ENCODE data around the gene MAPK1IP1L. TPM values are rescaled to one million over a fixed set of nuclear protein-coding genes. Genes with fewer than 3 reads are reported as not detected.

The MAPK1IP1L gene
- total and polyA plus RNA-seq, 2 of the 8 experiments (the other 6 are each of a cell fraction or from before 2014, with no cell fraction given), result 111 to 228 TPM

DNA sequence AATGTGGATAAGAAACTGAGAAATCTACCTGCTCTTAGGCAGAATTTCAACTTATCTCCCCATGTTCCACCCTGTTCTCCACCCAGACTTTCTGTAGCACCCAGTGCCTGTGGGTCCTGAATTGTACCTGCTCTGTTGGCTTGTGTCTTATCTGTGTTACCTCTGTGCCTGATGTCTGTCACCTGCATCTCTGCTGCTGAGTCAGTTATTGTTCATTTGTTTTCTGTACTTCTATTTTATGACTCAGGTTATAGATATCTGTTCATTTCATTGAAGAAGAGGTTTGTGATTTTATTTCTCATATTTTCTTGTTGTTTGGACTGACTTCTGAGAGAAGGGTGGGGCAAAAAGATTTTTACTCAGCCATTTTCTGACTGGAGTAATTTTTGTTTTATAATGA is 12.7 kb upstream of the MAPK1IP1L start:
- POLR2A ChIA-PET (ENCODE audit: partially characterized antibody), result interaction anchor here (1.1 to 5.0 kb wide), 4 partner anchors 9 to 23 kb away, joined by 3 to 23 read pairs (median 8); partner anchors contain the start of genes MAPK1IP1L, SOCS4 and WDHD1
- no peak for TF ChIP-seq KDM1A (IDR thresholded peaks at IDR 0.05; ENCODE audit: borderline replicate concordance, low read length)
- no peak for TF ChIP-seq CHD1 (IDR thresholded peaks at IDR 0.05; ENCODE audit: low read depth, low read length)
- no peak for TF ChIP-seq MAFK (IDR thresholded peaks at IDR 0.05; ENCODE audit: low read depth, low read length)
- no peak for TF ChIP-seq SIRT6 (IDR thresholded peaks at IDR 0.05; ENCODE audit: low read length)
- no peak for TF ChIP-seq SIX5 (IDR thresholded peaks at IDR 0.05; ENCODE audit: low read depth, low read length)
- no peak for TF ChIP-seq TBP (IDR thresholded peaks at IDR 0.05; ENCODE audit: low read depth, low read length)
- TF ChIP-seq EP300 (IDR thresholded peaks at IDR 0.05; ENCODE audit: borderline replicate concordance in 1 of 2, low read depth in 2 of 2, low read length in 2 of 2), result no peak
- no peak for TF ChIP-seq SP2 (IDR thresholded peaks at IDR 0.05; ENCODE audit: low read length)
- TF ChIP-seq JUND (IDR thresholded peaks at IDR 0.05; ENCODE audit: low read length), result no peak
- TF ChIP-seq RXRA (IDR thresholded peaks at IDR 0.05; ENCODE audit: insufficient read depth, low read depth, low read length), result no peak
- TF ChIP-seq TCF12 (IDR thresholded peaks at IDR 0.05; ENCODE audit: low read depth, low read length), result no peak
- TF ChIP-seq, protein P1, sequence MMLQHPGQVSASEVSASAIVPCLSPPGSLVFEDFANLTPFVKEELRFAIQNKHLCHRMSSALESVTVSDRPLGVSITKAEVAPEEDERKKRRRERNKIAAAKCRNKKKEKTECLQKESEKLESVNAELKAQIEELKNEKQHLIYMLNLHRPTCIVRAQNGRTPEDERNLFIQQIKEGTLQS (IDR thresholded peaks at IDR 0.05; ENCODE audit: insufficient read depth, low read depth, low read length), result no peak
- TF ChIP-seq BACH1 (IDR thresholded peaks at IDR 0.05; ENCODE audit: low read length), result no peak
- TF ChIP-seq SP1 (IDR thresholded peaks at IDR 0.05; ENCODE audit: low read depth, low read length), result no peak
- TF ChIP-seq TAF7 (optimal IDR thresholded peaks at IDR 0.05; ENCODE audit: borderline replicate concordance, low read depth, low read length), result no peak
- Histone ChIP-seq H3K36me3 (ENCODE audit: control insufficient read depth in 2 of 4, insufficient read depth in 4 of 4, low read length in 3 of 4) (peaks cover 0 to 28% (median 10%) of the 10 kb centered on the region in 4 experiments; a peak in 6 of 8 replicates), H3K27ac (ENCODE audit: low read depth, low read length) (no peak overlapping the region), H3K79me2 (ENCODE audit: control insufficient read depth in 1 of 2, insufficient read depth in 2 of 2, low read length in 2 of 2) (peaks cover 0 to 10% of the 10 kb centered on the region in 2 experiments; a peak in 2 of 4 replicates), H2BK5ac (ENCODE audit: low read depth, low read length) (no peak overlapping the region), H3K9me3 (ENCODE audit: insufficient read depth in 2 of 2, low read depth in 1 of 2, low read length in 1 of 2) (no peaks in the 10 kb centered on the region), H3K4ac (replicated peaks; ENCODE audit: insufficient read length, low read depth, low read length) (no peak overlapping the region), H2AFZ (ENCODE audit: low read length) (no peak overlapping the region), H3K27me3 (replicated peaks in 1 of 4; ENCODE audit: control insufficient read depth in 3 of 4, extremely low read depth in 1 of 4, insufficient read depth in 3 of 4, low read length in 3 of 4) (peaks cover 0 to 2% (median 1%) of the 10 kb centered on the region in 4 experiments; a peak in 3 of 7 replicates), H2BK15ac (ENCODE audit: low read length) (no peak overlapping the region), H3K23me2 (ENCODE audit: low read depth, low read length) (no peaks in the 10 kb centered on the region), H3K4me1 (replicated peaks in 1 of 4; ENCODE audit: control insufficient read depth in 3 of 4, insufficient read depth in 4 of 4, low read length in 3 of 4) (no peaks in the 10 kb centered on the region), H3K56ac (replicated peaks; ENCODE audit: insufficient read length, low read depth, low read length) (no peak overlapping the region), H3K18ac (ENCODE audit: extremely low read depth, low read length) (no peak overlapping the region), H2BK12ac (ENCODE audit: low read depth, low read length) (no peak overlapping the region), H3K9ac (replicated peaks in 1 of 4; ENCODE audit: extremely low read depth in 1 of 4, low read depth in 3 of 4, low read length in 3 of 4) (no peak overlapping the region), H4K8ac (ENCODE audit: extremely low read depth, insufficient read depth, low read length) (no peak overlapping the region), H3K4me3 (ENCODE audit: extremely low read depth in 1 of 4, insufficient read depth in 2 of 4, low read depth in 3 of 4, low read length in 4 of 4) (no peak overlapping the region), H3K14ac (ENCODE audit: insufficient read length) (no peak overlapping the region), H3K79me1 (ENCODE audit: low read depth, low read length) (no peaks in the 10 kb centered on the region), H4K20me1 (replicated peaks in 1 of 2; ENCODE audit: control insufficient read depth in 1 of 2, insufficient read depth in 2 of 2, low read length in 2 of 2) (peaks cover 8 to 15% of the 10 kb centered on the region in 2 experiments), H2BK20ac (ENCODE audit: low read length) (no peak overlapping the region), H4K5ac (ENCODE audit: insufficient read length, low read depth, low read length) (no peak overlapping the region), H2BK120ac (replicated peaks; ENCODE audit: low read depth, low read length) (no peak overlapping the region), H4K91ac (replicated peaks; ENCODE audit: insufficient read length, low read length) (no peak overlapping the region), H3K4me2 (ENCODE audit: insufficient read depth in 1 of 2, low read depth in 2 of 2, low read length in 2 of 2) (no peak overlapping the region), H2AK5ac (ENCODE audit: low read depth, low read length) (no peak overlapping the region), H3K23ac (ENCODE audit: insufficient read length) (no peak overlapping the region)
- DNase-seq (ENCODE audit: low read depth in 1 of 2, low spot score in 2 of 2) (no peak), FAIRE-seq (no peak)
- CTCF ChIA-PET (ENCODE audit: partially characterized antibody), result interaction anchor here (1.4 to 1.7 kb wide), 2 partner anchors 12 to 13 kb away, joined by 4 to 8 read pairs; partner anchors contain the start of gene MAPK1IP1L

Data from H1 (cell line).